K562 (cell line): Measurements from ENCODE around the gene BCAR1.

ENCODE experiments used
- BHLHE40 ChIP-seq: IDR thresholded peaks from 2 replicates; pipeline ENCODE4 v1.6.1; 2011; ENCODE audit warnings: low read length, improper control_type of control experiment
- DLX4 ChIP-seq: fragments of 250-450 bp; sonication (Bioruptor Pico); IDR thresholded peaks from 2 replicates; pipeline ENCODE4 v1.6.1; 2021; ENCODE audit warnings: mild to moderate bottlenecking
- EZH2 ChIP-seq: IDR thresholded peaks from 2 replicates; pipeline ENCODE4 v1.6.1; 2012; ENCODE audit warnings: low read depth, mild to moderate bottlenecking, inconsistent platforms, low read length, borderline replicate concordance
- MAZ ChIP-seq, 2 experiments: fragments of 450-650 bp in 1 of 2; sonication (generic) in 1 of 2; formaldehyde crosslinking; IDR thresholded peaks in 1 of 2; conservative IDR thresholded peaks in 1 of 2; 2 replicates each; pipeline versions ENCODE4 v1.4.0 to v1.5.0; 2020; ENCODE audit warnings: mild to moderate bottlenecking in 1 of 2, missing genetic modification reagents in 1 of 2
- NFE2 ChIP-seq: IDR thresholded peaks from 2 replicates; pipeline ENCODE4 v1.6.1; 2014; ENCODE audit warnings: antibody characterized with exemption, low read depth
- SAFB2 ChIP-seq: fragments of 200-400 bp; formaldehyde crosslinking; IDR thresholded peaks from 2 replicates; pipeline ENCODE4 v1.6.1; 2018; ENCODE audit warnings: borderline replicate concordance, low read length, low read depth, moderate library complexity; ENCODE audit not compliant: severe bottlenecking
- SMAD1 ChIP-seq: fragments of 150-350 bp; IDR thresholded peaks from 2 replicates; pipeline ENCODE4 v1.6.1; 2014; ENCODE audit warnings: low read length, low read depth; ENCODE audit not compliant: partially characterized antibody
- XRCC5 ChIP-seq: fragments of 200-400 bp; formaldehyde crosslinking; IDR thresholded peaks from 2 replicates; pipeline ENCODE4 v1.6.1; 2017; ENCODE audit warnings: low read depth, mild to moderate bottlenecking, low read length
- ZNF280B ChIP-seq: fragments of 250-450 bp; sonication (Bioruptor Pico); IDR thresholded peaks from 2 replicates; pipeline ENCODE4 v1.5.1; 2021; ENCODE audit warnings: mild to moderate bottlenecking
- ZNF354B ChIP-seq: fragments of 250-450 bp; sonication (Bioruptor Pico); IDR thresholded peaks from 2 replicates; pipeline ENCODE4 v1.4.0; 2020

DNA sequence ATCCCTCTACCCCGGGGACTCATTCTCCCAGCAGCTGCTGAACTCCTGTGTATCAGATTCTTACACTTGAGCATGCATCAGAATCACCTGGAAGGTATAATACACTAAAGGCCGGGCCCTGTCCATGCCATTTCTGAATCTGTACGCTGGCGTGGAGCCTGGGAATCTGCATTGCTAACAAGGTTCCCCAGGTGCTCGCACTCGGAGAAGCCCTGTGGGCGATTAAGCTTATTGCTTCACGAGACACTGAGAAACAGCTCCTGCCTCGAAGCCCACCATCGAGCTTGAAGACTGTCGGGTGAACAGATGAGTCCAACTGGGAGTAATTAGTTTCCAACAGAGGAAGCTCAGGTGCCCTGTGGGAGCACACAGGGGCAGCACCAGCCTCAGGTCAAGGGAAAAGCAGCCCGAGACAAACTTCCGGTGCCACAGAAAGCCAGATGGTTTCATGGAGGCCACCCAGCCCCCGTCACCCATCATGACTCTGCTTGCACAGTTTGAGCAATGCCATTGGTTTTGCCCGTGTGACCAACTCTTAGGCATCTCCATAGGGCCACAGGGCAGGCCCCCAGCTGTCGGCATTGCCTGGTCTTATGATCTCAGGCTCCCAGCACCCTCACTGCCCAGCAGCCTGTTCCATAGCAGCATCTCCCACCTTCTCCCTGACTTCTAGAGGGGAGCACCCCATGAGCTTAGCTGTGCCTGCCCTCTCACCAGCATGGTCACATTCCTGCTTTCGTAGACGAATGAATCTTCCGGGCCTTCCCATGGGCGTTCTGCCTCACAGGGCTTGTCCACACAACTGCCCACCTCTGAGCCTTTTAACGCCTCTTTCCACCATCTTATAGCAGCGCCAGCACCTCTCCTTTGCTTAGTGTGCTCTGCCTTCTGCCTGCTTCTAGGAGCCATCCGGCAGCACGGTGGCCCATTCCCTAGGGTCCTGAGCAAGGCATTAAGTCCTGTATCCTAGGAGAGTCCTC, 55.3 kb downstream of the BCAR1 start:
- TF ChIP-seq BHLHE40 (no peak), DLX4 (CRISPR knock-in tag) (no peak), ZNF280B (no peak), SMAD1 (no peak), SAFB2 (no peak), ZNF354B (no peak), NFE2 (no peak), XRCC5 (no peak), MAZ (CRISPR knock-in tag; conservative IDR thresholded peaks at IDR 0.05 in 1 of 2, IDR thresholded peaks at IDR 0.05 in 1 of 2) (no peak), EZH2 (no peak)
